ENCODE measurements around the gene LSM2. TPM values are rescaled to one million over a fixed set of nuclear protein-coding genes. Genes with fewer than 3 reads are reported as not detected.

Gene LSM2
- total RNA-seq, 3 donors from 2014 or later: 21.7 to 35.5 (median 33.8) TPM

GRCh38 chr6:31768363-31769257 is 38.2 kb downstream of the LSM2 start:
- intact Hi-C loops (cut with DNase I, micrococcal nuclease): no loop called here
- TF ChIP-seq, protein P1, sequence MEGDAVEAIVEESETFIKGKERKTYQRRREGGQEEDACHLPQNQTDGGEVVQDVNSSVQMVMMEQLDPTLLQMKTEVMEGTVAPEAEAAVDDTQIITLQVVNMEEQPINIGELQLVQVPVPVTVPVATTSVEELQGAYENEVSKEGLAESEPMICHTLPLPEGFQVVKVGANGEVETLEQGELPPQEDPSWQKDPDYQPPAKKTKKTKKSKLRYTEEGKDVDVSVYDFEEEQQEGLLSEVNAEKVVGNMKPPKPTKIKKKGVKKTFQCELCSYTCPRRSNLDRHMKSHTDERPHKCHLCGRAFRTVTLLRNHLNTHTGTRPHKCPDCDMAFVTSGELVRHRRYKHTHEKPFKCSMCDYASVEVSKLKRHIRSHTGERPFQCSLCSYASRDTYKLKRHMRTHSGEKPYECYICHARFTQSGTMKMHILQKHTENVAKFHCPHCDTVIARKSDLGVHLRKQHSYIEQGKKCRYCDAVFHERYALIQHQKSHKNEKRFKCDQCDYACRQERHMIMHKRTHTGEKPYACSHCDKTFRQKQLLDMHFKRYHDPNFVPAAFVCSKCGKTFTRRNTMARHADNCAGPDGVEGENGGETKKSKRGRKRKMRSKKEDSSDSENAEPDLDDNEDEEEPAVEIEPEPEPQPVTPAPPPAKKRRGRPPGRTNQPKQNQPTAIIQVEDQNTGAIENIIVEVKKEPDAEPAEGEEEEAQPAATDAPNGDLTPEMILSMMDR (IDR thresholded peaks at IDR 0.05): no peak

DNA sequence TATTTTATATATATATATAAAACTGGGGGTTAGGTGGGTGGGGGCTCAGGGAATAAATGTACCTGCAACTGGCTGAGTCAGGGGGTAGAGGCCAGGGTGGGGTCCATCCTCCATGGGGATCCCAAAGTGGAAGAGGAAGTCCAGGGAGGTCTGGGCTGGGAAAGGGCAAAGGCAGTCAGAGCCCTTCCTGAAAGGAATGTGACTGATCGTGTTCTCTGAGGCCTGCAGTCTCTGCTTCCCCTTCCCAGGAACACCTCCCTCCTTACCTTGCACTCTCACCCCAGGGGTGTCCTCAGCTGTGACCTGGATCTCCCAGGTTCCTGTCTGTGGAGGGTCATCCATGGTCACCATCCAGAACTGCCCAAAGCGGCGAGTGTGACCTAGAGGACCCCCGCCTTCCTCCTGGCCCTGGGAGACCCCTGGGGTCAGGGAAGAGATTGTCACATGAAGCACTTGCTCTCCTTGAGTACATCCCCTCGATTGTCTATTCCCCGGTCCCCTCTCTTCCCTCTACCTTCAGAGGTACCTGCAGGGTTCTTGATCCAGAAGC is 39.6 kb downstream of the LSM2 start:
- Histone ChIP-seq H3K4me3 (no peak overlapping the region), H3K4me1 (ENCODE audit: low read depth) (peaks cover 7% of the 10 kb centered on the region), H3K9me3 (no peaks in the 10 kb centered on the region), H3K36me3 (ENCODE audit: low read depth) (no peaks in the 10 kb centered on the region)
- ATAC-seq (no peak), DNase-seq (no peak)
- intact Hi-C loops (cut with DNase I, micrococcal nuclease): no loop called here
- TF ChIP-seq, protein P1 (IDR thresholded peaks at IDR 0.05): no peak

More at GRCh38 chr6:31768363-31769257, 38.2 kb downstream of the LSM2 start:
- no peaks in the 10 kb centered on the region for H3K9me3 ChIP-seq
- no peak overlapping the region for H3K4me3 ChIP-seq
- H3K4me1 ChIP-seq (ENCODE audit: low read depth): peaks cover 11% of the 10 kb centered on the region
- DNase-seq (no peak), ATAC-seq (no peak)
- no peaks in the 10 kb centered on the region for H3K36me3 ChIP-seq (ENCODE audit: low read depth)

- intact Hi-C loops (cut with DNase I, micrococcal nuclease): no loop called here
- ATAC-seq (peak; percentile 16), DNase-seq (no peak)
- TF ChIP-seq, protein P1 (IDR thresholded peaks at IDR 0.05): no peak
- H3K4me1 ChIP-seq (ENCODE audit: low read depth): peaks cover 6% of the 10 kb centered on the region
- no peaks in the 10 kb centered on the region for H3K9me3 ChIP-seq
- H3K4me3 ChIP-seq: no peak overlapping the region
- H3K36me3 ChIP-seq (ENCODE audit: low read depth): no peaks in the 10 kb centered on the region
Observed at GRCh38 chr6:31765910-31766794, 40.6 kb downstream of the LSM2 start.

DNA sequence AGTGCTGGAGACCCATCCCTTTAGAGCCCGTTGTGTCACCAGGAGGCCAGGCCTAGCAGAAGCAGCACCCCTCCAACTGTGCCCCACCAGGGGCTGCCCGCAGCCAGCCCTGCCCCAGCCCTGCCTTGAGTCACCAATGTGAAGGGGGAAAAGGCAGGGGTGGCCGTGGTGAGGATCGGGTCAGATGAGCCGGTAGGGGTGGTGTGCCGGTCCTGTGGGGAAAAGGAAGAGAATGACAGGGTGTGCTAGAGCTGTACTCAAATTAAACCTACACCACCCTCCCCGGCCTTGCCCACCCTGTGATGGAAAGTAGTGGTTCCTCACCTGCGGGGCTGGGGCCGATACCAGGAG is 41.2 kb downstream of the LSM2 start:
- intact Hi-C loops (cut with DNase I, micrococcal nuclease): no loop called here

GRCh38 chr6:31764198-31764597 is 42.6 kb downstream of the LSM2 start:
- Histone ChIP-seq H3K36me3 (ENCODE audit: low read depth) (no peaks in the 10 kb centered on the region), H3K4me1 (ENCODE audit: low read depth) (no peaks in the 10 kb centered on the region), H3K9me3 (no peaks in the 10 kb centered on the region), H3K4me3 (no peak overlapping the region)
- intact Hi-C loops (cut with DNase I, micrococcal nuclease): no loop called here
- ATAC-seq (no peak), DNase-seq (no peak)
- TF ChIP-seq, protein P1 (IDR thresholded peaks at IDR 0.05): no peak

More for the DNA sequence above, 41.2 kb downstream of the LSM2 start:
- no peak for DNase-seq
- TF ChIP-seq, protein P1 (IDR thresholded peaks at IDR 0.05): no peak
- Histone ChIP-seq H3K36me3 (ENCODE audit: low read depth) (no peaks in the 10 kb centered on the region), H3K4me3 (no peak overlapping the region), H3K4me1 (ENCODE audit: low read depth) (peaks cover 6% of the 10 kb centered on the region), H3K9me3 (no peaks in the 10 kb centered on the region)
- no peak for ATAC-seq

Measured in mucosa of descending colon (tissue), 3 donors.